Uterus (tissue), 2 donors: ENCODE data around the gene MICAL2.
A peak's percentile ranks its signal among the peaks of the same experiment; 100 is the strongest.

ENCODE experiments used
- CTCF ChIP-seq, 4 experiments: fragments of 200-600 bp in 2 of 4; fragments of 450-650 bp in 2 of 4; sonication (generic) in 2 of 4; IDR thresholded peaks; one replicate each; pipeline ENCODE4 v1.5.1; 2016 to 2019; ENCODE audit warnings: antibody characterized with exemption in 4 of 4, mild to moderate bottlenecking in 2 of 4, moderate library complexity in 1 of 4
- POLR2A ChIP-seq, 2 donors: fragments of 450-650 bp; IDR thresholded peaks; one replicate each; pipeline ENCODE4 v1.6.1; 2016; ENCODE audit warnings: antibody characterized with exemption in 2 of 2, mild to moderate bottlenecking in 1 of 2, moderate library complexity in 1 of 2

DNA sequence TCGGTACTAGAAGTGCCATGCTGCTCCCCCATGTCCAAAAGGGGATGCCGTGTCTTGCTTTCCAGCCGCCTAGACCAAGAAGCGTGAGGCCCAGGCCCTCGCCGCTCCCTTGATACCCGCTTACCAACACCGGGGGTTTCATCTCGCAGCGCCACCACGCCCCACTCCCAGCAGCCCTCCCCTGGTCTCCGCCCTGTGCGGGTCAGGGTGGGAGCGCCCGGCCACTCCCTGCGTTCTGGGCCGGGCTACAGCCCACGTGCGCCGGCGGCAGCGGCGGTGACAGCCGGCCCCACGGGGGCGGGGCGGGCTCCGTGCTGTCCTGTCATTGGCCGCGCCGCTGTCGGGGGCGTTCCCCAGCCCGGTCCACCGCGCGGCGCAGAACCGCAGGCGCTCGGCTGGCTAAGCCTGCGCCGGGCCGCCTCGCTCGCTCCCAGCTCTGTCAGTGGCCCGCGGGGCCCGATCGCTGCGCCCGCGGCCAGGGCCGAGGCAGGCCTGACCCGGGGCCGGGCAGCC lies at the start of gene MICAL2:
- TF ChIP-seq POLR2A (IDR thresholded peaks at IDR 0.05) (peak; percentile 76 to 91), CTCF (IDR thresholded peaks at IDR 0.05) (peak in 1 of 4 experiments; percentile 8)
